Neural progenitor cell (in vitro differentiated cells): ENCODE data around the gene GAD1. TPM values are rescaled to one million over a fixed set of nuclear protein-coding genes. Genes with fewer than 3 reads are reported as not detected.

Experiments
- DNase-seq: peaks from one replicate; pipeline ENCODE4 v3.0.0-alpha.2; 2016; ENCODE audit warnings: low spot score
- H2AFZ ChIP-seq: fragments of 200-600 bp; sonication (generic); replicated peaks from 2 replicates; pipeline ENCODE4 v1.6.1; 2016; ENCODE audit warnings: antibody characterized with exemption
- H3F3A ChIP-seq: fragments of 200-600 bp; sonication (generic); 2 replicates; pipeline ENCODE4 v1.6.1; 2016; ENCODE audit warnings: antibody characterized with exemption, low read depth
- H3K27ac ChIP-seq: fragments of 200-600 bp; sonication (generic); 2 replicates; pipeline ENCODE4 v1.5.1; 2016; ENCODE audit warnings: mild to moderate bottlenecking
- H3K27me3 ChIP-seq: fragments of 200-600 bp; sonication (generic); 2 replicates; pipeline ENCODE4 v1.6.1; 2016; ENCODE audit warnings: mild to moderate bottlenecking, moderate library complexity
- H3K36me3 ChIP-seq: fragments of 200-600 bp; sonication (generic); 2 replicates; pipeline ENCODE4 v1.5.1; 2016
- H3K4me1 ChIP-seq: fragments of 200-600 bp; sonication (generic); 2 replicates; pipeline ENCODE4 v1.6.1; 2016; ENCODE audit warnings: mixed run types
- H3K4me2 ChIP-seq: fragments of 200-600 bp; sonication (generic); 2 replicates; pipeline ENCODE4 v1.6.1; 2016
- H3K4me3 ChIP-seq: fragments of 200-600 bp; sonication (generic); 2 replicates; pipeline ENCODE4 v1.5.1; 2016
- H3K79me2 ChIP-seq: fragments of 200-600 bp; sonication (generic); 2 replicates; pipeline ENCODE4 v1.6.1; 2016; ENCODE audit warnings: low read depth
- H3K9ac ChIP-seq: fragments of 200-600 bp; sonication (generic); 2 replicates; pipeline ENCODE4 v1.6.1; 2016
- H3K9me3 ChIP-seq: fragments of 200-600 bp; sonication (generic); 2 replicates; pipeline ENCODE4 v1.5.1; 2016; ENCODE audit warnings: low read depth
- H4K20me1 ChIP-seq: fragments of 200-600 bp; sonication (generic); 2 replicates; pipeline ENCODE4 v1.6.1; 2016; ENCODE audit warnings: low read depth
- H3K27ac Mint-ChIP-seq: 3 replicates; pipeline ENCODE4 v1.8.0; 2021; ENCODE audit warnings: mixed read lengths
- H3K27me3 Mint-ChIP-seq: 2 replicates; pipeline ENCODE4 v1.8.0; 2022; ENCODE audit warnings: low read depth, mild to moderate bottlenecking, inconsistent platforms, moderate library complexity, mixed read lengths; ENCODE audit not compliant: insufficient read depth
- H3K36me3 Mint-ChIP-seq: 3 replicates; pipeline ENCODE4 v1.8.0; 2021; ENCODE audit warnings: mixed read lengths
- H3K4me1 Mint-ChIP-seq: 3 replicates; pipeline ENCODE4 v1.8.0; 2021; ENCODE audit warnings: mixed read lengths
- H3K4me3 Mint-ChIP-seq: 3 replicates; pipeline ENCODE4 v1.8.0; 2021; ENCODE audit warnings: mild to moderate bottlenecking, moderate library complexity, mixed read lengths
- H3K9me3 Mint-ChIP-seq: 3 replicates; pipeline ENCODE4 v1.8.0; 2020; ENCODE audit warnings: mixed read lengths
- EZH2 ChIP-seq: fragments of 200-600 bp; sonication (generic); IDR thresholded peaks from 2 replicates; pipeline ENCODE4 v1.6.1; 2017; ENCODE audit warnings: antibody characterized with exemption, mild to moderate bottlenecking, moderate library complexity
- EZH2phosphoT487 ChIP-seq: fragments of 200-600 bp; sonication (generic); IDR thresholded peaks from 2 replicates; pipeline ENCODE4 v1.6.1; 2017; ENCODE audit warnings: antibody characterized with exemption
- total RNA-seq: library from RNA; depleted of rRNA; stranded (reverse); fragments of >200 nt; gene quantifications from 2 replicates; pipeline ENCODE4 v1.2.3, GENCODE V29; 2015; ENCODE audit warnings: low replicate concordance
- TF ChIP-seq, protein P1 (sequence below): fragments of 200-600 bp; sonication (generic); IDR thresholded peaks from 2 replicates; pipeline ENCODE4 v1.5.1; 2017; ENCODE audit warnings: antibody characterized with exemption, mild to moderate bottlenecking

Gene GAD1
- total RNA-seq, 1 donor from 2014 or later, result 10.7 TPM

DNA sequence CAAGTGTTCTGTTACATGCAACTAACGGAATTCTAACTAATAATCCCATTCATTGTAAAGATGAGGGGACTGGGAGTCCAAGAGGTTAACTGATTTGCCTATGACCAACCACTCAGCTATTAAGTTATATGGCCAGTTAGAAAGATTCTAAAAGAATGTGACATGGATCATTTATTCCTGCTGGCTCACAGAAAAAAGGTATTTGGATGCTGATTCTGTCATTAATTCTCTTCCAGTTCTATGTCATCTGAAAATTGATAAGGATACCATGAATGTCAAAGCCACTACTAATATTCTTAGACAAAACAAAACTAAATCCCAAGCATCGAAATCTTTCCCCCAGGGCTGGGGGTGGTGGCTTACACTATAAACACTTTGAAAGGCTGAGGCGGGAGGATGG lies 71.2 kb downstream of the GAD1 start:
- Histone ChIP-seq H4K20me1 (no peaks in the 10 kb centered on the region), H3K9me3 (no peaks in the 10 kb centered on the region), H2AFZ (no peak overlapping the region), H3K27me3 (no peaks in the 10 kb centered on the region), H3K9ac (no peak overlapping the region), H3K4me2 (no peak overlapping the region), H3K27ac (no peak overlapping the region), H3K4me3 (no peak overlapping the region), H3K79me2 (no peaks in the 10 kb centered on the region), H3K36me3 (no peaks in the 10 kb centered on the region), H3F3A (no peaks in the 10 kb centered on the region), H3K4me1 (no peaks in the 10 kb centered on the region)
- H3K4me3 Mint-ChIP-seq, result no peak overlapping the region
- DNase-seq, result no peak
- H3K27me3 Mint-ChIP-seq, result peaks cover 2% of the 10 kb centered on the region
- no peaks in the 10 kb centered on the region for H3K36me3 Mint-ChIP-seq
- no peaks in the 10 kb centered on the region for H3K9me3 Mint-ChIP-seq
- TF ChIP-seq EZH2, result no peak
- TF ChIP-seq, protein P1, sequence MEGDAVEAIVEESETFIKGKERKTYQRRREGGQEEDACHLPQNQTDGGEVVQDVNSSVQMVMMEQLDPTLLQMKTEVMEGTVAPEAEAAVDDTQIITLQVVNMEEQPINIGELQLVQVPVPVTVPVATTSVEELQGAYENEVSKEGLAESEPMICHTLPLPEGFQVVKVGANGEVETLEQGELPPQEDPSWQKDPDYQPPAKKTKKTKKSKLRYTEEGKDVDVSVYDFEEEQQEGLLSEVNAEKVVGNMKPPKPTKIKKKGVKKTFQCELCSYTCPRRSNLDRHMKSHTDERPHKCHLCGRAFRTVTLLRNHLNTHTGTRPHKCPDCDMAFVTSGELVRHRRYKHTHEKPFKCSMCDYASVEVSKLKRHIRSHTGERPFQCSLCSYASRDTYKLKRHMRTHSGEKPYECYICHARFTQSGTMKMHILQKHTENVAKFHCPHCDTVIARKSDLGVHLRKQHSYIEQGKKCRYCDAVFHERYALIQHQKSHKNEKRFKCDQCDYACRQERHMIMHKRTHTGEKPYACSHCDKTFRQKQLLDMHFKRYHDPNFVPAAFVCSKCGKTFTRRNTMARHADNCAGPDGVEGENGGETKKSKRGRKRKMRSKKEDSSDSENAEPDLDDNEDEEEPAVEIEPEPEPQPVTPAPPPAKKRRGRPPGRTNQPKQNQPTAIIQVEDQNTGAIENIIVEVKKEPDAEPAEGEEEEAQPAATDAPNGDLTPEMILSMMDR, result no peak
- no peak for TF ChIP-seq EZH2phosphoT487
- H3K4me1 Mint-ChIP-seq, result peaks cover 4% of the 10 kb centered on the region
- H3K27ac Mint-ChIP-seq, result no peak overlapping the region

GRCh38 chr2:170891893-170892292 lies 75.2 kb downstream of the GAD1 start:
- Histone ChIP-seq H3K79me2 (no peaks in the 10 kb centered on the region), H3K27ac (no peak overlapping the region), H2AFZ (no peak overlapping the region), H3K9me3 (no peaks in the 10 kb centered on the region), H3F3A (peaks cover 5% of the 10 kb centered on the region), H3K27me3 (no peaks in the 10 kb centered on the region), H3K4me2 (no peak overlapping the region), H3K36me3 (no peaks in the 10 kb centered on the region), H4K20me1 (no peaks in the 10 kb centered on the region), H3K9ac (no peak overlapping the region), H3K4me3 (no peak overlapping the region), H3K4me1 (peaks cover 7% of the 10 kb centered on the region)
- Mint-ChIP-seq H3K4me1 (peaks cover 4% of the 10 kb centered on the region), H3K4me3 (no peak overlapping the region), H3K9me3 (no peaks in the 10 kb centered on the region), H3K36me3 (no peaks in the 10 kb centered on the region), H3K27me3 (peaks cover 2% of the 10 kb centered on the region), H3K27ac (no peak overlapping the region)
- TF ChIP-seq EZH2, result no peak
- TF ChIP-seq EZH2phosphoT487, result no peak
- TF ChIP-seq, protein P1, result no peak
- DNase-seq, result no peak

GRCh38 chr2:170892391-170892951 lies 75.8 kb downstream of the GAD1 start:
- TF ChIP-seq EZH2phosphoT487 (no peak), EZH2 (no peak)
- TF ChIP-seq, protein P1, result no peak
- no peaks in the 10 kb centered on the region for H4K20me1 ChIP-seq
- no peak overlapping the region for H3K4me2 ChIP-seq
- DNase-seq, result no peak
- no peak overlapping the region for H3K4me3 ChIP-seq
- no peaks in the 10 kb centered on the region for H3K27me3 ChIP-seq
- Mint-ChIP-seq H3K4me3 (no peak overlapping the region), H3K9me3 (no peaks in the 10 kb centered on the region), H3K27me3 (peaks cover 2% of the 10 kb centered on the region), H3K27ac (no peak overlapping the region), H3K36me3 (no peaks in the 10 kb centered on the region), H3K4me1 (peaks cover 4% of the 10 kb centered on the region)
- no peaks in the 10 kb centered on the region for H3K79me2 ChIP-seq
- no peaks in the 10 kb centered on the region for H3K9me3 ChIP-seq
- H3F3A ChIP-seq, result peaks cover 5% of the 10 kb centered on the region
- no peak overlapping the region for H2AFZ ChIP-seq
- no peaks in the 10 kb centered on the region for H3K36me3 ChIP-seq
- no peak overlapping the region for H3K9ac ChIP-seq
- peaks cover 7% of the 10 kb centered on the region for H3K4me1 ChIP-seq
- H3K27ac ChIP-seq, result no peak overlapping the region
